Renal cortex interstitium (tissue), 11 donors: ENCODE data around the gene SULT1B1. TPM values are rescaled to one million over a fixed set of nuclear protein-coding genes. Genes with fewer than 3 reads are reported as not detected.
A peak's percentile ranks its signal among the peaks of the same experiment; 100 is the strongest.

Experiments
- DNase-seq, 11 donors: peaks; one replicate each; pipeline ENCODE4 v3.0.0-alpha.2; 2013; ENCODE audit warnings: low read depth in 9 of 11, low spot score in 4 of 11; ENCODE audit errors: extremely low read depth in 1 of 11
- polyA plus RNA-seq, 3 donors: library from polyadenylated mRNA; unstranded; fragments of 120-200 nt; gene quantifications; one replicate each; pipeline ENCODE4 v1.2.1, GENCODE V29; 2013; ENCODE audit not compliant: insufficient read length in 3 of 3

The SULT1B1 gene
- polyA plus RNA-seq, 3 donors: 0.68 to 1.1 (median 0.76) TPM

GRCh38 chr4:69714086-69714485, 46.3 kb downstream of the SULT1B1 start:
- no peak for DNase-seq

GRCh38 chr4:69713593-69713992, 46.8 kb downstream of the SULT1B1 start:
- DNase-seq: no peak

GRCh38 chr4:69710580-69710979, 49.8 kb downstream of the SULT1B1 start:
- no peak for DNase-seq

- no peak for DNase-seq
Measured at GRCh38 chr4:69708211-69708610, 52.2 kb downstream of the SULT1B1 start.

- DNase-seq: no peak
Measured at GRCh38 chr4:69707807-69708206, 52.6 kb downstream of the SULT1B1 start.

- DNase-seq: no peak
Measured at GRCh38 chr4:69702201-69702600, 58.2 kb downstream of the SULT1B1 start.

- no peak for DNase-seq
Measured at GRCh38 chr4:69701696-69702095, 58.7 kb downstream of the SULT1B1 start.

- DNase-seq: no peak
Measured at GRCh38 chr4:69697536-69698242, 62.7 kb downstream of the SULT1B1 start.

GRCh38 chr4:69689599-69689998, 70.8 kb downstream of the SULT1B1 start:
- peak in 10 of 11 donors; percentile 8 to 53 (median 28) for DNase-seq

GRCh38 chr4:69684804-69685203, 75.6 kb downstream of the SULT1B1 start:
- DNase-seq: no peak

Other genes starting within 250 kb of the SULT1B1 start
- not detected for gene UGT2A2, start 121.0 kb downstream of the SULT1B1 start, polyA plus RNA-seq
- 10 to 100 TPM in 1 of 3 donors, 1 to 10 TPM in 1, not detected in 1; 4.9 to 21.3 TPM for gene UGT2A1, start 107.4 kb downstream of the SULT1B1 start, polyA plus RNA-seq
- gene SULT1E1, start 99.5 kb upstream of the SULT1B1 start, polyA plus RNA-seq: 100 to 1,000 TPM; 414 to 554 (median 457) TPM
- gene CSN1S1, start 170.4 kb upstream of the SULT1B1 start, polyA plus RNA-seq: not detected
- under 1 TPM in 1 of 3 donors, not detected in 2; 0.10 TPM for gene CSN2, start 205.1 kb upstream of the SULT1B1 start, polyA plus RNA-seq
- gene STATH, start 235.3 kb upstream of the SULT1B1 start, polyA plus RNA-seq: under 1 TPM in 2 of 3 donors, not detected in 1; 0.33 to 0.68 TPM